PFSK-1 (cell line): ENCODE data around the gene ACTR3.

Experiments
- POLR2AphosphoS5 ChIP-seq: IDR thresholded peaks from 2 replicates; pipeline ENCODE4 v1.6.1; 2012; ENCODE audit warnings: low read depth, mild to moderate bottlenecking, control low read depth, low read length, moderate library complexity
- TAF1 ChIP-seq: IDR thresholded peaks from 2 replicates; pipeline ENCODE4 v1.6.1; 2012; ENCODE audit warnings: low read length, control low read depth, borderline replicate concordance; ENCODE audit not compliant: insufficient read depth
- TF ChIP-seq, protein P1 (sequence below), 2 experiments: IDR thresholded peaks; 2 replicates each; pipeline versions ENCODE4 v1.6.1 to v1.8.0; 2011 to 2012; ENCODE audit warnings: low read depth in 2 of 2, low read length in 2 of 2, control low read depth in 1 of 2, inconsistent platforms in 1 of 2, mild to moderate bottlenecking in 1 of 2, moderate library complexity in 1 of 2; ENCODE audit not compliant: insufficient read depth in 1 of 2

DNA sequence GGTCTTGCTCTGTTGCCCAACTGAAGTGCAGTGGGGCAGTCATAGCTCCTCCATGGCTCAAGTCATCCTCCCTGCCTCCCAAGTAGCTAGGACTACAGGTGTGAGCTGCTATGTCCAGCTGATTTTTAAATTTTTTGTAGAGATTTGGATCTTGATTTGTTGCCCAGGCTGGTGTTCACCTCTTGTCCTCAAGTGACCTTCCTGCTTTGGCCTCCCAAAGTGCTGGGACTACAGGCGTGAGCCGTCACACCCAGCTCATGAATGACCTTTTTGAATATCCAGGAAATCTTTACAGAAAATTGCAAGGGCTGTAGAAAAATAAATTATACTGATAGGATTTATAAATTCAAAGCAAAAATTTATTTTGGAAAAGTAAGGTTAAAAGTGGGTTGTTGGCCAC is 17.4 kb downstream of the ACTR3 start:
- no peak for TF ChIP-seq POLR2AphosphoS5
- TF ChIP-seq, protein P1, sequence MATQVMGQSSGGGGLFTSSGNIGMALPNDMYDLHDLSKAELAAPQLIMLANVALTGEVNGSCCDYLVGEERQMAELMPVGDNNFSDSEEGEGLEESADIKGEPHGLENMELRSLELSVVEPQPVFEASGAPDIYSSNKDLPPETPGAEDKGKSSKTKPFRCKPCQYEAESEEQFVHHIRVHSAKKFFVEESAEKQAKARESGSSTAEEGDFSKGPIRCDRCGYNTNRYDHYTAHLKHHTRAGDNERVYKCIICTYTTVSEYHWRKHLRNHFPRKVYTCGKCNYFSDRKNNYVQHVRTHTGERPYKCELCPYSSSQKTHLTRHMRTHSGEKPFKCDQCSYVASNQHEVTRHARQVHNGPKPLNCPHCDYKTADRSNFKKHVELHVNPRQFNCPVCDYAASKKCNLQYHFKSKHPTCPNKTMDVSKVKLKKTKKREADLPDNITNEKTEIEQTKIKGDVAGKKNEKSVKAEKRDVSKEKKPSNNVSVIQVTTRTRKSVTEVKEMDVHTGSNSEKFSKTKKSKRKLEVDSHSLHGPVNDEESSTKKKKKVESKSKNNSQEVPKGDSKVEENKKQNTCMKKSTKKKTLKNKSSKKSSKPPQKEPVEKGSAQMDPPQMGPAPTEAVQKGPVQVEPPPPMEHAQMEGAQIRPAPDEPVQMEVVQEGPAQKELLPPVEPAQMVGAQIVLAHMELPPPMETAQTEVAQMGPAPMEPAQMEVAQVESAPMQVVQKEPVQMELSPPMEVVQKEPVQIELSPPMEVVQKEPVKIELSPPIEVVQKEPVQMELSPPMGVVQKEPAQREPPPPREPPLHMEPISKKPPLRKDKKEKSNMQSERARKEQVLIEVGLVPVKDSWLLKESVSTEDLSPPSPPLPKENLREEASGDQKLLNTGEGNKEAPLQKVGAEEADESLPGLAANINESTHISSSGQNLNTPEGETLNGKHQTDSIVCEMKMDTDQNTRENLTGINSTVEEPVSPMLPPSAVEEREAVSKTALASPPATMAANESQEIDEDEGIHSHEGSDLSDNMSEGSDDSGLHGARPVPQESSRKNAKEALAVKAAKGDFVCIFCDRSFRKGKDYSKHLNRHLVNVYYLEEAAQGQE (IDR thresholded peaks at IDR 0.05; ENCODE audit: insufficient read depth in 1 of 2, low read depth in 2 of 2, low read length in 2 of 2) = no peak
- no peak for TF ChIP-seq TAF1
